ENCODE measurements around the gene GCNT2. TPM values are rescaled to one million over a fixed set of nuclear protein-coding genes. Genes with fewer than 3 reads are reported as not detected.

Gene GCNT2
- total and polyA plus RNA-seq, 2 of the 8 experiments (the other 6 are each of a cell fraction or from before 2014, with no cell fraction given) = 19.3 to 52.5 TPM

GRCh38 chr6:10655508-10656055 is 134.4 kb downstream of the GCNT2 start:
- Histone ChIP-seq H3K9ac (replicated peaks in 1 of 4; ENCODE audit: extremely low read depth in 1 of 4, low read depth in 3 of 4, low read length in 3 of 4) (no peak overlapping the region), H3K27me3 (replicated peaks in 1 of 4; ENCODE audit: control insufficient read depth in 3 of 4, extremely low read depth in 1 of 4, insufficient read depth in 3 of 4, low read length in 3 of 4) (peaks cover 0 to 4% (median 0%) of the 10 kb centered on the region in 4 experiments; a peak in 2 of 7 replicates), H3K79me1 (ENCODE audit: low read depth, low read length) (no peaks in the 10 kb centered on the region; the same call in 1 of the 2 replicates), H2AFZ (ENCODE audit: low read length) (no peak overlapping the region), H4K91ac (replicated peaks; ENCODE audit: insufficient read length, low read length) (no peak overlapping the region), H3K4ac (replicated peaks; ENCODE audit: insufficient read length, low read depth, low read length) (no peak overlapping the region), H2BK120ac (replicated peaks; ENCODE audit: low read depth, low read length) (no peak overlapping the region), H3K9me3 (ENCODE audit: insufficient read depth in 2 of 2, low read depth in 1 of 2, low read length in 1 of 2) (no peaks in the 10 kb centered on the region), H3K56ac (replicated peaks; ENCODE audit: insufficient read length, low read depth, low read length) (no peak overlapping the region), H3K4me3 (ENCODE audit: extremely low read depth in 1 of 4, insufficient read depth in 2 of 4, low read depth in 3 of 4, low read length in 4 of 4) (no peak overlapping the region), H3K23me2 (ENCODE audit: low read depth, low read length) (peaks cover 6% of the 10 kb centered on the region; the same call in 1 of the 2 replicates), H3K79me2 (ENCODE audit: control insufficient read depth in 1 of 2, insufficient read depth in 2 of 2, low read length in 2 of 2) (no peaks in the 10 kb centered on the region), H4K20me1 (replicated peaks in 1 of 2; ENCODE audit: control insufficient read depth in 1 of 2, insufficient read depth in 2 of 2, low read length in 2 of 2) (no peaks in the 10 kb centered on the region), H3K36me3 (ENCODE audit: control insufficient read depth in 2 of 4, insufficient read depth in 4 of 4, low read length in 3 of 4) (no peaks in the 10 kb centered on the region), H3K14ac (ENCODE audit: insufficient read length) (no peak overlapping the region), H4K5ac (ENCODE audit: insufficient read length, low read depth, low read length) (no peak overlapping the region), H2BK5ac (ENCODE audit: low read depth, low read length) (no peak overlapping the region), H3K4me1 (replicated peaks in 1 of 4; ENCODE audit: control insufficient read depth in 3 of 4, insufficient read depth in 4 of 4, low read length in 3 of 4) (peaks cover 0 to 3% (median 1%) of the 10 kb centered on the region in 4 experiments; a peak in 3 of 7 replicates), H2AK5ac (ENCODE audit: low read depth, low read length) (no peak overlapping the region), H2BK20ac (ENCODE audit: low read length) (no peak overlapping the region; the same call in 1 of the 2 replicates), H3K23ac (ENCODE audit: insufficient read length) (no peak overlapping the region), H3K18ac (ENCODE audit: extremely low read depth, low read length) (no peak overlapping the region), H4K8ac (ENCODE audit: extremely low read depth, insufficient read depth, low read length) (no peak overlapping the region), H2BK12ac (ENCODE audit: low read depth, low read length) (no peak overlapping the region), H3K27ac (ENCODE audit: low read depth, low read length) (no peak overlapping the region), H3K4me2 (ENCODE audit: insufficient read depth in 1 of 2, low read depth in 2 of 2, low read length in 2 of 2) (no peak overlapping the region), H2BK15ac (ENCODE audit: low read length) (no peak overlapping the region)
- no peak for FAIRE-seq
- POLR2A ChIA-PET (ENCODE audit: partially characterized antibody) = no interaction called here
- CTCF ChIA-PET (ENCODE audit: partially characterized antibody) = interaction anchor here (1.0 to 1.4 kb wide), 2 partner anchors 32 to 191 kb away, joined by 3 read pairs; no protein-coding TSS in a partner anchor
- WGBS, 2 experiments (ENCODE audit: extremely low coverage in 1 of 2, insufficient coverage in 1 of 2, insufficient read length in 1 of 2, insufficient replicate concordance in 2 of 2, low coverage in 1 of 2, low lambda C conversion rate in 2 of 2, missing lambda C conversion rate in 1 of 2) = 85% methylated on average over 12 of the region's 12 CpGs; no CpG with 5 or more reads in 1 of the 2 experiments
- DNase-seq (ENCODE audit: low read depth in 1 of 2, low spot score in 2 of 2) = no peak
